Fibroblast of pulmonary artery (primary cell): ENCODE measurements around the gene C13orf42.
"Not testable (repeated sequence)": the region's sequence is repeated elsewhere in the genome, so short reads cannot be mapped to it uniquely, and the experiment has no call there.

ENCODE experiments used
- DNase-seq: peaks from one replicate; pipeline ENCODE4 v3.0.0-alpha.2; 2010; ENCODE audit warnings: low read depth
- H3K4me3 ChIP-seq: replicated peaks from 2 replicates; pipeline ENCODE4 v1.5.1; 2011; ENCODE audit warnings: low read depth, mild to moderate bottlenecking, control low read depth, low read length, moderate library complexity
- TF ChIP-seq, protein P1 (sequence below): IDR thresholded peaks from 2 replicates; pipeline ENCODE4 v1.5.1; 2011; ENCODE audit warnings: mild to moderate bottlenecking, control low read depth, low read length, inconsistent platforms; ENCODE audit errors: missing control alignments

Gene C13orf42

DNA sequence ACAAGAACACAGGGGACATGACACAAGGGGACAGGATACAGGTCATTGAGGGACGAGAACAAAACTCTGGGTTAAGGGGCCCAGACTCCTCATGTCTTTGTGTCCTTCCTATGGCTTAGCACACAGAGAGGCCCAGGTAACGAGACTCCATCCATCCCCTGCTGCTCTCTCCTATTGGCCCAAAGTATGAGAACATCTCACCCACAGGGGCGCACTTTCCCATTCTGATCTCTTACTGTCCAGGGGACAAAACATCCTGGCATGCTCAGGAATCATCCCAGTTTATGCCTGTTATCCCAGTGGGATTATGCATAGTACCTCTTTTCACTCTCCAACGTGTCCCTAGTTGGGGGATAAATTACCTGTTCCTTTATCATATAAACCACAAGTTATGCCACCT, 19.2 kb downstream of the C13orf42 start:
- TF ChIP-seq, protein P1, sequence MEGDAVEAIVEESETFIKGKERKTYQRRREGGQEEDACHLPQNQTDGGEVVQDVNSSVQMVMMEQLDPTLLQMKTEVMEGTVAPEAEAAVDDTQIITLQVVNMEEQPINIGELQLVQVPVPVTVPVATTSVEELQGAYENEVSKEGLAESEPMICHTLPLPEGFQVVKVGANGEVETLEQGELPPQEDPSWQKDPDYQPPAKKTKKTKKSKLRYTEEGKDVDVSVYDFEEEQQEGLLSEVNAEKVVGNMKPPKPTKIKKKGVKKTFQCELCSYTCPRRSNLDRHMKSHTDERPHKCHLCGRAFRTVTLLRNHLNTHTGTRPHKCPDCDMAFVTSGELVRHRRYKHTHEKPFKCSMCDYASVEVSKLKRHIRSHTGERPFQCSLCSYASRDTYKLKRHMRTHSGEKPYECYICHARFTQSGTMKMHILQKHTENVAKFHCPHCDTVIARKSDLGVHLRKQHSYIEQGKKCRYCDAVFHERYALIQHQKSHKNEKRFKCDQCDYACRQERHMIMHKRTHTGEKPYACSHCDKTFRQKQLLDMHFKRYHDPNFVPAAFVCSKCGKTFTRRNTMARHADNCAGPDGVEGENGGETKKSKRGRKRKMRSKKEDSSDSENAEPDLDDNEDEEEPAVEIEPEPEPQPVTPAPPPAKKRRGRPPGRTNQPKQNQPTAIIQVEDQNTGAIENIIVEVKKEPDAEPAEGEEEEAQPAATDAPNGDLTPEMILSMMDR, result no peak
- H3K4me3 ChIP-seq, result no peak overlapping the region
- DNase-seq, result no peak

- TF ChIP-seq, protein P1, result no peak
- H3K4me3 ChIP-seq, result no peak overlapping the region
- DNase-seq, result no peak
Measured at GRCh38 chr13:51083706-51084105, 27.4 kb downstream of the C13orf42 start.

GRCh38 chr13:51080478-51081065, 30.5 kb downstream of the C13orf42 start:
- not testable (repeated sequence) for DNase-seq, H3K4me3 ChIP-seq

DNA sequence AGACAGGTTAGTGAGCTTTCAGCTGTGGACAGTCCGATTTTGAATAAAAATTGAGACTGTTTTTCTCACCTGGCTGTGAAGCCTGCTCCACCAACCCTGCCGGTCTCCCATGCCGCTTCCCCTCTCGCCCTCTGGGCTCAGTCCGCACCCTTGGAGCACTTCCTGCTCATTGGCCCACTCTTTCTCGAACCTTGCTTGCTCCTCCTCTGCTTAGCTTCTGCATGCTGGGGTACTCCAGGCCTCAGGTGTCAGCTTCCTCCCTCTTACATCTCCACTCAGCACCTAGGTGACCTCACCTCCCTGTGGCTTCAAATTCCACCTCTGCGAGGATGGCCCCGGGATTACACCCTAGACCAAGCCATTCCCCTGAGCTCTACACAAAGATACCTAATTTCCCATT, 39.6 kb downstream of the C13orf42 start:
- no peak overlapping the region for H3K4me3 ChIP-seq
- no peak for DNase-seq
- TF ChIP-seq, protein P1, result no peak

- peak; percentile 83 for DNase-seq
- H3K4me3 ChIP-seq, result no peak overlapping the region
- TF ChIP-seq, protein P1, result peak; percentile 96
Measured at GRCh38 chr13:51070005-51070649, 40.9 kb downstream of the C13orf42 start.

GRCh38 chr13:51068501-51068900, 42.6 kb downstream of the C13orf42 start:
- DNase-seq, result no peak
- no peak overlapping the region for H3K4me3 ChIP-seq
- TF ChIP-seq, protein P1, result no peak

- H3K4me3 ChIP-seq, result no peak overlapping the region
- peak; percentile 17 for DNase-seq
- TF ChIP-seq, protein P1, result no peak
Measured at GRCh38 chr13:51067706-51068105, 43.4 kb downstream of the C13orf42 start.
